ENCODE measurements around the gene MORF4L1. TPM values are rescaled to one million over a fixed set of nuclear protein-coding genes. Genes with fewer than 3 reads are reported as not detected.

The MORF4L1 gene
- total RNA-seq, 2 donors from 2014 or later, result 151 to 304 TPM

GRCh38 chr15:78878356-78878755 is 5.7 kb downstream of the MORF4L1 start:
- WGBS, result 8% methylated on average over 1 of the region's 1 CpG
- Histone ChIP-seq H3K27ac (no peak overlapping the region), H3K36me3 (no peaks in the 10 kb centered on the region), H3K4me3 (no peak overlapping the region), H3K4me1 (replicated peaks) (peaks cover 10% of the 10 kb centered on the region), H3K27me3 (replicated peaks; ENCODE audit: insufficient read depth) (no peaks in the 10 kb centered on the region), H3K9me3 (no peaks in the 10 kb centered on the region)
- no peak for DNase-seq (ENCODE audit: low spot score)
- TF ChIP-seq POLR2A (IDR thresholded peaks at IDR 0.05), result no peak
- TF ChIP-seq, protein P1, sequence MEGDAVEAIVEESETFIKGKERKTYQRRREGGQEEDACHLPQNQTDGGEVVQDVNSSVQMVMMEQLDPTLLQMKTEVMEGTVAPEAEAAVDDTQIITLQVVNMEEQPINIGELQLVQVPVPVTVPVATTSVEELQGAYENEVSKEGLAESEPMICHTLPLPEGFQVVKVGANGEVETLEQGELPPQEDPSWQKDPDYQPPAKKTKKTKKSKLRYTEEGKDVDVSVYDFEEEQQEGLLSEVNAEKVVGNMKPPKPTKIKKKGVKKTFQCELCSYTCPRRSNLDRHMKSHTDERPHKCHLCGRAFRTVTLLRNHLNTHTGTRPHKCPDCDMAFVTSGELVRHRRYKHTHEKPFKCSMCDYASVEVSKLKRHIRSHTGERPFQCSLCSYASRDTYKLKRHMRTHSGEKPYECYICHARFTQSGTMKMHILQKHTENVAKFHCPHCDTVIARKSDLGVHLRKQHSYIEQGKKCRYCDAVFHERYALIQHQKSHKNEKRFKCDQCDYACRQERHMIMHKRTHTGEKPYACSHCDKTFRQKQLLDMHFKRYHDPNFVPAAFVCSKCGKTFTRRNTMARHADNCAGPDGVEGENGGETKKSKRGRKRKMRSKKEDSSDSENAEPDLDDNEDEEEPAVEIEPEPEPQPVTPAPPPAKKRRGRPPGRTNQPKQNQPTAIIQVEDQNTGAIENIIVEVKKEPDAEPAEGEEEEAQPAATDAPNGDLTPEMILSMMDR (IDR thresholded peaks at IDR 0.05), result no peak
- no peak for TF ChIP-seq POLR2AphosphoS5 (IDR thresholded peaks at IDR 0.05)
- intact Hi-C loops (cut with DNase I), result no loop called here

- Histone ChIP-seq H3K27ac (no peak overlapping the region), H3K4me3 (no peak overlapping the region), H3K9me3 (no peaks in the 10 kb centered on the region), H3K36me3 (no peaks in the 10 kb centered on the region), H3K4me1 (replicated peaks) (peaks cover 10% of the 10 kb centered on the region), H3K27me3 (replicated peaks; ENCODE audit: insufficient read depth) (no peaks in the 10 kb centered on the region)
- intact Hi-C loops (cut with DNase I), result no loop called here
- WGBS, result 15% methylated on average over 6 of the region's 6 CpGs
- no peak for DNase-seq (ENCODE audit: low spot score)
- no peak for TF ChIP-seq POLR2AphosphoS5 (IDR thresholded peaks at IDR 0.05)
- TF ChIP-seq POLR2A (IDR thresholded peaks at IDR 0.05), result no peak
- TF ChIP-seq, protein P1 (IDR thresholded peaks at IDR 0.05), result no peak
Observed at GRCh38 chr15:78879517-78880241, 7.0 kb downstream of the MORF4L1 start.

- no peaks in the 10 kb centered on the region for H3K9me3 ChIP-seq
- intact Hi-C loops (cut with DNase I), result no loop called here
- H3K27me3 ChIP-seq (replicated peaks; ENCODE audit: insufficient read depth), result no peaks in the 10 kb centered on the region
- H3K36me3 ChIP-seq, result no peaks in the 10 kb centered on the region
- H3K27ac ChIP-seq, result no peak overlapping the region
- no peak for DNase-seq (ENCODE audit: low spot score)
- H3K4me3 ChIP-seq, result no peak overlapping the region
- TF ChIP-seq POLR2A (IDR thresholded peaks at IDR 0.05) (no peak), POLR2AphosphoS5 (IDR thresholded peaks at IDR 0.05) (no peak)
- TF ChIP-seq, protein P1 (IDR thresholded peaks at IDR 0.05), result no peak
- H3K4me1 ChIP-seq (replicated peaks), result peaks cover 8% of the 10 kb centered on the region
Observed at GRCh38 chr15:78880242-78880533, 7.5 kb downstream of the MORF4L1 start.

DNA sequence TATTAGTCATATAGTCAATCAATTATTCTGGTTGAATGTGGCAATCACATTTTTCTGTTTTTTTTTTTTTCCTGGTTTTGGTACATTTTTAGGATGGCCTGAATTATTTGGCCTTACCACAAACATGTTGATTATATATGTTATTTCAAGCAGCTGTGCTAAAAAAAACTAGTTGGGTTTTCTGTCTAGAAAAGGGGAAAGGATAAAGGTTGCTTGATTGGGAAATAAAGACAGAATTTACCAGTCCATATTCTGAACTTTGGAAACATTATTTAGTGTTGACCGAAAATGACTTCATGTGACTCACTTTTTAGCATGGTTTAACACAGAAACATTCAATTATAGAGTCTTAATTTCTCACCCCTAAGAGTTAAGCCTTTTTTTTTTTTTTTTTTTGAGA is 8.1 kb downstream of the MORF4L1 start:
- DNase-seq (ENCODE audit: low spot score), result no peak
- intact Hi-C loops (cut with DNase I), result no loop called here
- H3K4me3 ChIP-seq, result no peak overlapping the region
- peaks cover 2% of the 10 kb centered on the region for H3K4me1 ChIP-seq (replicated peaks)
- no peaks in the 10 kb centered on the region for H3K36me3 ChIP-seq
- TF ChIP-seq POLR2A (IDR thresholded peaks at IDR 0.05) (no peak), POLR2AphosphoS5 (IDR thresholded peaks at IDR 0.05) (no peak)
- TF ChIP-seq, protein P1 (IDR thresholded peaks at IDR 0.05), result no peak
- H3K27me3 ChIP-seq (replicated peaks; ENCODE audit: insufficient read depth), result no peaks in the 10 kb centered on the region
- no peaks in the 10 kb centered on the region for H3K9me3 ChIP-seq
- H3K27ac ChIP-seq, result no peak overlapping the region
- 94% methylated on average over 1 of the region's 1 CpG for WGBS

- no peaks in the 10 kb centered on the region for H3K9me3 ChIP-seq
- 75% methylated on average over 1 of the region's 1 CpG for WGBS
- H3K27me3 ChIP-seq (replicated peaks; ENCODE audit: insufficient read depth), result no peaks in the 10 kb centered on the region
- peaks cover 2% of the 10 kb centered on the region for H3K4me1 ChIP-seq (replicated peaks)
- H3K36me3 ChIP-seq, result no peaks in the 10 kb centered on the region
- no peak overlapping the region for H3K4me3 ChIP-seq
- intact Hi-C loops (cut with DNase I), result no loop called here
- TF ChIP-seq, protein P1 (IDR thresholded peaks at IDR 0.05), result no peak
- TF ChIP-seq POLR2A (IDR thresholded peaks at IDR 0.05) (no peak), POLR2AphosphoS5 (IDR thresholded peaks at IDR 0.05) (no peak)
- DNase-seq (ENCODE audit: low spot score), result no peak
- H3K27ac ChIP-seq, result no peak overlapping the region
Observed at GRCh38 chr15:78881681-78882080, 9.0 kb downstream of the MORF4L1 start.

Data from prostate gland (tissue), 2 donors.